ENCODE results near the gene STX18.

GRCh38 chr4:4583606-4584005 lies 41.8 kb upstream of the STX18 start:
- no peak for TF ChIP-seq CTCF (IDR thresholded peaks at IDR 0.05)
- TF ChIP-seq POLR2A (IDR thresholded peaks at IDR 0.05) = no peak
